ENCODE results near the gene TECTA.

Gene TECTA

GRCh38 chr11:121127809-121128208 lies 26.8 kb downstream of the TECTA start:
- no peak overlapping the region for H3K27ac ChIP-seq (ENCODE audit: low read length)
- no peak overlapping the region for H2AFZ ChIP-seq (ENCODE audit: low read length)
- no peak overlapping the region for H3K9ac ChIP-seq (ENCODE audit: low read length)
- no peaks in the 10 kb centered on the region for H3F3A ChIP-seq (ENCODE audit: insufficient read depth, low read length)
- no peaks in the 10 kb centered on the region for H3K9me2 ChIP-seq (replicated peaks; ENCODE audit: insufficient read depth, low read length)
- H3K27me3 ChIP-seq (replicated peaks; ENCODE audit: insufficient read depth, low read length) = no peaks in the 10 kb centered on the region
- no peak for DNase-seq
- H4K20me1 ChIP-seq (ENCODE audit: insufficient read depth, low read length) = no peaks in the 10 kb centered on the region
- no peaks in the 10 kb centered on the region for H3K4me1 ChIP-seq (ENCODE audit: low read length)
- H3K4me2 ChIP-seq (ENCODE audit: low read depth, low read length) = no peak overlapping the region
- H3K9me3 ChIP-seq (replicated peaks; ENCODE audit: insufficient read depth, low read length) = no peaks in the 10 kb centered on the region
- H3K36me3 ChIP-seq (replicated peaks; ENCODE audit: insufficient read depth, low read length) = no peaks in the 10 kb centered on the region
- no peak overlapping the region for H3K4me3 ChIP-seq (ENCODE audit: low read length)
- H3K79me2 ChIP-seq (ENCODE audit: low read length) = no peaks in the 10 kb centered on the region
- TF ChIP-seq CTCF (IDR thresholded peaks at IDR 0.05; ENCODE audit: low read length) = no peak
- no peak for TF ChIP-seq EZH2phosphoT487 (IDR thresholded peaks at IDR 0.05; ENCODE audit: low read length)
- TF ChIP-seq EZH2 (optimal IDR thresholded peaks at IDR 0.05; ENCODE audit: low read depth, low read length) = no peak

- Histone ChIP-seq H3K9me3 (replicated peaks; ENCODE audit: insufficient read depth, low read length) (no peaks in the 10 kb centered on the region), H4K20me1 (ENCODE audit: insufficient read depth, low read length) (no peaks in the 10 kb centered on the region), H3K4me1 (ENCODE audit: low read length) (no peaks in the 10 kb centered on the region), H3K4me3 (ENCODE audit: low read length) (no peak overlapping the region), H3K27ac (ENCODE audit: low read length) (no peak overlapping the region), H3F3A (ENCODE audit: insufficient read depth, low read length) (no peaks in the 10 kb centered on the region), H3K9ac (ENCODE audit: low read length) (no peak overlapping the region), H3K36me3 (replicated peaks; ENCODE audit: insufficient read depth, low read length) (no peaks in the 10 kb centered on the region), H2AFZ (ENCODE audit: low read length) (no peak overlapping the region), H3K79me2 (ENCODE audit: low read length) (no peaks in the 10 kb centered on the region), H3K4me2 (ENCODE audit: low read depth, low read length) (no peak overlapping the region), H3K9me2 (replicated peaks; ENCODE audit: insufficient read depth, low read length) (no peaks in the 10 kb centered on the region), H3K27me3 (replicated peaks; ENCODE audit: insufficient read depth, low read length) (no peaks in the 10 kb centered on the region)
- TF ChIP-seq EZH2 (optimal IDR thresholded peaks at IDR 0.05; ENCODE audit: low read depth, low read length) = no peak
- no peak for TF ChIP-seq CTCF (IDR thresholded peaks at IDR 0.05; ENCODE audit: low read length)
- TF ChIP-seq EZH2phosphoT487 (IDR thresholded peaks at IDR 0.05; ENCODE audit: low read length) = no peak
- no peak for DNase-seq
Observed at GRCh38 chr11:121129362-121130340, 28.6 kb downstream of the TECTA start.

GRCh38 chr11:121131656-121132055 lies 30.6 kb downstream of the TECTA start:
- Histone ChIP-seq H3K4me3 (ENCODE audit: low read length) (no peak overlapping the region), H2AFZ (ENCODE audit: low read length) (no peak overlapping the region), H3K79me2 (ENCODE audit: low read length) (no peaks in the 10 kb centered on the region), H4K20me1 (ENCODE audit: insufficient read depth, low read length) (no peaks in the 10 kb centered on the region), H3K9me2 (replicated peaks; ENCODE audit: insufficient read depth, low read length) (no peaks in the 10 kb centered on the region), H3K4me2 (ENCODE audit: low read depth, low read length) (no peak overlapping the region), H3K9me3 (replicated peaks; ENCODE audit: insufficient read depth, low read length) (no peaks in the 10 kb centered on the region), H3K27me3 (replicated peaks; ENCODE audit: insufficient read depth, low read length) (no peaks in the 10 kb centered on the region), H3K4me1 (ENCODE audit: low read length) (no peaks in the 10 kb centered on the region), H3K27ac (ENCODE audit: low read length) (no peak overlapping the region), H3K9ac (ENCODE audit: low read length) (no peak overlapping the region), H3F3A (ENCODE audit: insufficient read depth, low read length) (no peaks in the 10 kb centered on the region), H3K36me3 (replicated peaks; ENCODE audit: insufficient read depth, low read length) (no peaks in the 10 kb centered on the region)
- TF ChIP-seq EZH2 (optimal IDR thresholded peaks at IDR 0.05; ENCODE audit: low read depth, low read length) (no peak), CTCF (IDR thresholded peaks at IDR 0.05; ENCODE audit: low read length) (no peak), EZH2phosphoT487 (IDR thresholded peaks at IDR 0.05; ENCODE audit: low read length) (no peak)
- no peak for DNase-seq

Data from MM.1S (cell line).